Retina (tissue), 1 donor: Measurements from ENCODE around the gene TMEM200C.
"Not testable (repeated sequence)": the region's sequence is repeated elsewhere in the genome, so short reads cannot be mapped to it uniquely, and the experiment has no call there.

Experiments
- DNase-seq: peaks from one replicate; pipeline ENCODE4 v3.0.0-alpha.2; 2016

The TMEM200C gene

DNA sequence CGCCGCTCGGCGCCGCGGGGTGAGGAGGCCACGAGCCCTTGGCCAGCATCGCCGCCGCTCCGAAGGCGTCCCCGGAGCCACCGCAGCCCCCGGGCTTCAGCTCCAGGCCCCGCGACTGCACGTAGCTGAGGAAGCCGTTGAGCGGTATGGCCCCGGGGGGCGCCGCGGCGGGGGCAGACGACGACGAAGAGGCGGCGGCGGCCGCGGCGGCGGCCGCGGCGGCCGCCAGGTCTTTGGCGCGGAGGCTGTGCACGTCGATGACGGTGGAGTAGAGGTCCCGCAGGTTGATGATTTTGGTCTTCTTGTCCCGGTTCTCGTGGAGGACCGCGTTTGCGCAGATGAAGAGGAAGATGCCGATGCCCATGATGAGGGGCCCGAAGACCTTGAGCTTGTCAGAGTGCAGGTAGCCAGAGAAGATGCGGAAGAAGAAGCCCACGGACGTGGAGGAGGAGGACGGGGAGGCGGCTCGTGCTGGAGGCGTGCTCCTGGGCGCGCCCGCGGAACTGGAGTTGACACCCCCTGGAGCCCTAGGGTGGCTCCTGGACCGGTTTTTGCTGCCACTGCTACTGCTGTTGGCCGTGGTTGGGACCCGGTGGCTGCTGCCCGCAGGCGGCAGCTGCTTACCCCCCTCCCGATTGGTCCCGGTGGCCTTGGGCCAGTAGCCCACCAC lies 4.0 kb downstream of the TMEM200C start:
- DNase-seq = peak; percentile 36

DNA sequence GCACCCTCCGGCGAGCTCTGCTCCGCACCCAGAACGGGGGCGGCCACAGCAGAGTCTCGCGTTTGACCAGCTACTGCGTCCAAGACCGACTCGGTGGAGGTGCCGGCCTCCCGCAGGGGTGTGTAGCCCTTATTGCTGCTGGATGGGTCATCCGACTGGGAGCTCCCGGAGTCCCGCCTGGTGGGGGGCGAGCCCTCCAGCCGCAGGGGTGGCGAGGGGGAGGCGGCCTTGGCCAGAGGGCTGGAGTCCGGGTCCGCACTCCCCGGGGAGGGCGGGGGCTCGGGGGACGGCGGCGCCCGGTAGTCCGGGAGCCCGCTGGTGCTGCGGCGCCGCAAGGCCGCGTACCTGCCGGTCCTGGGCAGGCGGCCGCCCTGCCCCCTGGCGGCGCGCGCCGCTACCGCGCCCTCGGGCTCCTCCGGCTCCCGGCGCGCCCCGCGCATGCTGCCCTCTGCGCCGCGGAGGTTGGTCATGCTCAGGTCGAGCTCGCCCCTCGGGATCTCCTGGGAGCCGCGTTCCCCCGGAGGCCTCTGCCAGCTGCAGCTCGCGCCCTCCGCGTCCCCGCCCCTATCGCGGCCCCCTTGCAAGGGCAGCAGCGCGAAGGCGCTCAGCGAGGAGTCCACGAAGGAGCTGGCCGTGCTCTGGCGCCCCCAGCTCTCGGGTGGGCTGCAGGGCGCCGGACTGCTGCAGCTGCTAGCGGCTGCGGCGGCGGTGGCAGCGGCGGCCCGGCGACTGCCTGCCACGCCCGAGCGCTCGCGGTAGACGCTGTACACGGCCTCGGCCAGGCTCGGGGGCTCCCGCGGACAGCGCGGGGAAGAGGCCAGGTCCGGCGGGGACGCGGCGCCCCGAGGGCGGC lies 4.8 kb downstream of the TMEM200C start:
- DNase-seq = peak; percentile 89

GRCh38 chr18:5885361-5885760 lies 10.0 kb downstream of the TMEM200C start:
- DNase-seq = no peak

- no peak for DNase-seq
These were observed 10.9 kb downstream of the TMEM200C start for GRCh38 chr18:5884375-5884774.

- no peak for DNase-seq
These were observed 15.8 kb downstream of the TMEM200C start for GRCh38 chr18:5879479-5879882.

- no peak for DNase-seq
These were observed 18.4 kb downstream of the TMEM200C start for GRCh38 chr18:5876891-5877290.

- no peak for DNase-seq
These were observed 21.0 kb downstream of the TMEM200C start for GRCh38 chr18:5874336-5874735.

GRCh38 chr18:5872886-5873285 lies 22.4 kb downstream of the TMEM200C start:
- DNase-seq = no peak

GRCh38 chr18:5871426-5871825 lies 23.9 kb downstream of the TMEM200C start:
- DNase-seq = no peak

DNA sequence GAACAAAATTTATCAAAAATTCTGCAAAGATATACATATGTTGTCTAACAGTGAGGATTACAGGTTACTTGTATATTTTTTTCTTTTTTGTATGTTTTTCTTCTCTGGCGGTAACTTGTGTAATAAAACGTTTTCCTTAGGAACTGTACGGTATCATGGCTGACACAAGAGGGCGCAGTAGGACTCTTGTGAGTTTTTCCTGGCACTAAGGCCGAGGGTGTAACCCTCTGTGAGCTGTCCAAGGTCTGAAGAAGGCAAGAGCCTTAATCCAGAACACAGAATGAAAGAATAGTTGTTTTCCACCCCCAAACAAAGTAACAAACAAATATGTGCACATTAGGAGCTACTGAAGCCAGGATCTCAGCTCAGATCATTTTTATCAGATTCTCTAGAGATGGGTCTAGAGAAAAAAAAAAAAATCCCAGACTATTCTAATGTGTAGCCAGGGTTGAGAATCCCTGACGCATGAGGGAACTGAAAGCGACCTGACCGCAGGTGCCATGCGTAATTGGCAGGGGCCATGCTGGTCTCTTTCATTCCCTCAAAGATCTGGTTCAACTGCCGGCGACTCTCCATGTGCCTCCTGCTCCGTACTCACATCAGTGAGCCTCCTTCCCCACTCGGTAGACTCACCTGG lies 27.0 kb downstream of the TMEM200C start:
- DNase-seq = peak; percentile 55

DNA sequence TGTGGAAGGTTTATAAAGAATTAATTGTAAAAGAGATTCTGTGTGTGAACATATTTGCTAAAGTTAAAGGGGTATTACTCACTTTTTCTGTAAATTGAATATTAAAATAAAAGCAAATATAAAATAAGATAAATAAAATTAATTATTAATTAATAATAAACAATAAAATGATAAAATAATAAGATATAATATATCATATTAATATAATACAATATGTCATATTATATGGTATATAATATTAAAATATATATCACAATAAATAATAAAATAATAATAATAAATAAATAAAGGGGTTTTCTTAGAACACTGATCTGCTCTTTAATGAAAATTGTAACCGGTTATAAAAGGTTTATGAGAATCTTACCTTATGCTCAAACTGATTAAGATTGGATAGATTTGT lies 29.8 kb downstream of the TMEM200C start:
- no peak for DNase-seq

GRCh38 chr18:5862127-5862526 lies 33.2 kb downstream of the TMEM200C start:
- DNase-seq = not testable (repeated sequence)

DNA sequence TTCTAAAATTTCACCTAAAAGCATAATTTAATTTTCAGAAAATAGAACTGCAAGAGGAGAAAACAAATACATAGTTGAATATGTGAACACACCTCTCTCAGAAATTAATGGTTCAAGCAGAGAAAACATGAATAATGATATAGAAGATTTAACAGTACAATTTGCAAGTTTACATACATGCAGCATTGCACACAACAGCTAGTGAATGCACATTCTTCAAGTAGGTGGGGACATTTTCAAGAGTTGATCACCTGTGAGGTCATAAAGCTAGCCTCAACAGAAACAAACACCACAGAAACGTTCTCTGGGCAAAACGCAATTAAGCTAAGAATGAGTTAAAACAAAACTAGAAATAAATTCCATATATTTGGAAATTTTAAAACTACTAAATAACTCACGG lies 38.1 kb downstream of the TMEM200C start:
- DNase-seq = no peak

DNA sequence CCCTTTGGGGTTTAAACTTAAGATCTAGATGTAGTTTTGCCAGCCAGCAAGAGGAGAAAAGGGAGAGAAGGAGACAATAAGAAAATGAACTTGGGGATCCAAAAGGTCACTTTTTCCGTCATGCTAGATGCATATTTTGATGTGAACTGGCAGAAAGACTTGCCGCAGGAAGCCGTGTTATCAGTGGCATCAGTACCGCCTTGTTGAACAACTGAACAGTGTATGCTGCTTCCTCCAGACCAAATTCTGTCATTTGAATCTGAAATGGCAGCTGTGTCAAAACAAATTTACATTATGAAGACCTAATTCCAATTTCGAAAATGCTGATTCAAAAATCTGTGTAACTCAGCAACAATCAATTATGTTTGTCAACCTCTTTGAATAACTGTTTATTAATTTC lies 42.1 kb downstream of the TMEM200C start:
- DNase-seq = peak; percentile 28

- no peak for DNase-seq
These were observed 43.3 kb downstream of the TMEM200C start for GRCh38 chr18:5851998-5852397.

GRCh38 chr18:5842653-5843052 lies 52.7 kb downstream of the TMEM200C start:
- DNase-seq = no peak

- DNase-seq = no peak
These were observed 53.8 kb downstream of the TMEM200C start for GRCh38 chr18:5841518-5841917.

DNA sequence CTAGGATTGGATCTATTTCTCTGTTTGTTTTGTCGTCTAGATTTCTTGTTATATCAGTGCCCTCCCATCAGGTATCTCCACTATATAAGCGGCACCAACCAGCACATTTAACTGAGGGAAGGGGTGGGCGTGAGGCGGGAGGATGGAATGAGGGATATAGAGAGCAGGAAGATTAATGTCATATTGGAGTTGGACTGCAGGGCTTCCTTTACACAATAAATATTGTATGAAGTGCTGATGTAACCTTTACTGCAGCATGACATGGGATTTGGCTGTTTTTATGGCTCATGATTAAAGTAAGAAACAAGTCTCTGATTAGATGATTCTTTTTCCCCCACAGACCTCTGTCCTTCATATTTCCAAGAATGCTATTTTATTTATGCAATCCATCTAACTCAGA lies 54.8 kb downstream of the TMEM200C start:
- DNase-seq = no peak

DNA sequence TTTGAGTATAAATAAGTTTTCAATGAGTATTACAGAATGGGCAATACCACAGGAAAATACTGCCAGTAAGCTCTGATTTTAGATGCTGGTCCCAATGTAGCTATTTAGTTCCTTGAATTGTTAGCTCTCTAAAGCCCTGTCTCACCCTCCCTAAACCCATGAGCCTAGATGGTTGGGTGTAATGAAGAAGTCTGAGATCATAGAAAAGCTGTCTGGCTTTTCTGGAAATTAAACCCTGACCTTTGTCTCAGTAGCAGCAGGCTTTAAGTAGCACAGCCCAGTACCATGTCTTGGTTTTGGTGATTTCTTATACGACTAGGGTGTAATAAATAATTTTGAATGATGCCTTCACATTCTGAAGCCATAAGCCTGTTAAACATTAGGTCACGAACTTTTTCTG lies 55.3 kb downstream of the TMEM200C start:
- DNase-seq = no peak

DNA sequence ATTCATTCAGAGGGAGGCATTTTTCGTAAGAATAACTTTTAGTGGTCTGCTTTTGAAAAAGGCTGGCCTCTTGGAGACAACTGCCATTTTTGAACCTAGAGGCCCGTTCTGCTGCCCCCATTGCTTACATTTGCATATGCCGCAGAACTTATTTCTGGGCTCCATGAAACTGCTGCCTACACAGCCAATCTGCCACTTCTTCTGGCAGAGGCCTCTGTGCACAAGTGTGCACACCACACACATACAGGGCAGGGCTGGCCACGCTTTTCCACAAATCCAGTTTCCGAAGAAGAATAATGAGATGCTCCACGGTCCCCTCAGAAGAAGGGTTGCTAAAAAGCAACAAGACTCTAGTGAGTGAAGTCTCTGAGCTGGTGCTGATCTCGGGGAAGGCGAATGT lies 56.2 kb downstream of the TMEM200C start:
- DNase-seq = no peak
